HEK293 (cell line): ENCODE results near the gene VPS13D.
A peak's percentile ranks its signal among the peaks of the same experiment; 100 is the strongest.

Experiments used
- CTCF ChIA-PET: fragments of 350-600 bp; formaldehyde crosslinking; extraction: SDS; loops from one replicate; lab custom pipeline; 2021; ENCODE audit warnings: antibody characterized with exemption; lab: Yijun Ruan, JAX
- POLR2A ChIA-PET: fragments of 300-600 bp; formaldehyde crosslinking; extraction: SDS; loops from one replicate; lab custom pipeline; 2020; ENCODE audit warnings: antibody characterized with exemption, inconsistent platforms; lab: Yijun Ruan, JAX
- H3K27ac ChIP-seq: fragments of 200-500 bp; sonication (Bioruptor generic); 2 replicates; pipeline ENCODE4 v1.5.1; 2014; ENCODE audit warnings: low read depth, low read length, control low read depth, inconsistent platforms; ENCODE audit errors: extremely low read depth
- H3K36me3 ChIP-seq, 2 experiments: fragments of 200-500 bp in 1 of 2; sonication (Bioruptor generic) in 1 of 2; 1 replicate in 1 of 2; 2 replicates in 1 of 2; pipeline ENCODE4 v1.5.1; 2014 to 2017; ENCODE audit warnings: inconsistent platforms in 2 of 2, low read length in 2 of 2; ENCODE audit not compliant: control insufficient read depth in 2 of 2, insufficient read depth in 1 of 2
- H3K4me1 ChIP-seq: fragments of 200-500 bp; sonication (Bioruptor generic); 2 replicates; pipeline ENCODE4 v1.5.1; 2014; ENCODE audit warnings: mild to moderate bottlenecking, low read length, inconsistent platforms; ENCODE audit not compliant: control insufficient read depth, insufficient read depth
- H3K4me3 ChIP-seq: 2 replicates; pipeline ENCODE4 v1.5.1; 2011; ENCODE audit warnings: low read depth, mild to moderate bottlenecking, control low read depth, low read length, moderate library complexity
- H3K9me3 ChIP-seq: fragments of 200-500 bp; sonication (Bioruptor generic); 2 replicates; pipeline ENCODE4 v1.5.1; 2014; ENCODE audit warnings: low read depth, low read length, inconsistent platforms; ENCODE audit not compliant: control insufficient read depth, insufficient read depth
- GLIS1 ChIP-seq: fragments of 450-650 bp; formaldehyde crosslinking; IDR thresholded peaks from 2 replicates; pipeline ENCODE4 v1.5.1; 2016; ENCODE audit warnings: missing biosample characterization, missing genetic modification characterization
- KLF7 ChIP-seq: fragments of 450-650 bp; formaldehyde crosslinking; IDR thresholded peaks from 2 replicates; pipeline ENCODE4 v1.5.1; 2016; ENCODE audit warnings: missing biosample characterization, missing genetic modification characterization, borderline replicate concordance
- MZF1 ChIP-seq: fragments of 450-650 bp; formaldehyde crosslinking; IDR thresholded peaks from 2 replicates; pipeline ENCODE4 v1.5.1; 2017; ENCODE audit warnings: missing biosample characterization, missing genetic modification characterization, borderline replicate concordance
- REST ChIP-seq: fragments of 450-650 bp; formaldehyde crosslinking; IDR thresholded peaks from 2 replicates; pipeline ENCODE4 v1.5.1; 2016; ENCODE audit warnings: missing biosample characterization, missing genetic modification characterization
- SALL2 ChIP-seq: fragments of 450-650 bp; formaldehyde crosslinking; IDR thresholded peaks from 2 replicates; pipeline ENCODE4 v1.5.0; 2017; ENCODE audit warnings: missing biosample characterization, mild to moderate bottlenecking, missing genetic modification characterization, borderline replicate concordance
- SP2 ChIP-seq: fragments of 450-650 bp; formaldehyde crosslinking; IDR thresholded peaks from 2 replicates; pipeline ENCODE4 v1.5.1; 2016; ENCODE audit warnings: missing biosample characterization, missing genetic modification characterization
- ZBTB44 ChIP-seq: fragments of 450-650 bp; IDR thresholded peaks from 2 replicates; pipeline ENCODE4 v1.5.1; 2018; ENCODE audit warnings: missing biosample characterization, mild to moderate bottlenecking, missing genetic modification characterization
- ZFHX2 ChIP-seq: fragments of 450-650 bp; formaldehyde crosslinking; conservative IDR thresholded peaks from 2 replicates; pipeline ENCODE4 v1.5.1; 2016; ENCODE audit warnings: missing biosample characterization, missing genetic modification characterization
- ZNF10 ChIP-seq: fragments of 450-650 bp; formaldehyde crosslinking; IDR thresholded peaks from 2 replicates; pipeline ENCODE4 v1.5.1; 2017; ENCODE audit warnings: missing biosample characterization, missing genetic modification characterization
- ZNF114 ChIP-seq: fragments of 450-650 bp; formaldehyde crosslinking; IDR thresholded peaks from 2 replicates; pipeline ENCODE4 v1.5.0; 2017; ENCODE audit warnings: missing biosample characterization, missing genetic modification characterization
- ZNF202 ChIP-seq: fragments of 450-650 bp; formaldehyde crosslinking; IDR thresholded peaks from 2 replicates; pipeline ENCODE4 v1.5.1; 2016; ENCODE audit warnings: missing biosample characterization, missing genetic modification characterization, borderline replicate concordance
- ZNF341 ChIP-seq: fragments of 450-650 bp; formaldehyde crosslinking; IDR thresholded peaks from 2 replicates; pipeline ENCODE4; 2016; ENCODE audit warnings: low read depth, missing biosample characterization, missing genetic modification characterization
- ZNF529 ChIP-seq: fragments of 450-650 bp; formaldehyde crosslinking; IDR thresholded peaks from 2 replicates; pipeline ENCODE4 v1.5.1; 2017; ENCODE audit warnings: missing genetic modification characterization, missing biosample characterization; ENCODE audit not compliant: insufficient replicate concordance
- ZNF610 ChIP-seq: fragments of 450-650 bp; formaldehyde crosslinking; IDR thresholded peaks from 2 replicates; pipeline ENCODE4 v1.5.1; 2016; ENCODE audit warnings: missing biosample characterization, missing genetic modification characterization, borderline replicate concordance
- ZNF621 ChIP-seq: fragments of 450-650 bp; formaldehyde crosslinking; IDR thresholded peaks from 2 replicates; pipeline ENCODE4 v1.5.1; 2017; ENCODE audit warnings: missing biosample characterization, missing genetic modification characterization
- ZNF623 ChIP-seq: fragments of 450-650 bp; formaldehyde crosslinking; IDR thresholded peaks from 2 replicates; pipeline ENCODE4 v1.5.1; 2016; ENCODE audit warnings: missing biosample characterization, missing genetic modification characterization
- ZNF664 ChIP-seq: fragments of 450-650 bp; formaldehyde crosslinking; IDR thresholded peaks from 2 replicates; pipeline ENCODE4 v1.5.1; 2016; ENCODE audit warnings: missing biosample characterization, missing genetic modification characterization
- ZSCAN30 ChIP-seq: fragments of 450-650 bp; IDR thresholded peaks from 2 replicates; pipeline ENCODE4 v1.5.1; 2018; ENCODE audit warnings: missing biosample characterization, mild to moderate bottlenecking, missing genetic modification characterization, moderate library complexity

VPS13D gene

DNA sequence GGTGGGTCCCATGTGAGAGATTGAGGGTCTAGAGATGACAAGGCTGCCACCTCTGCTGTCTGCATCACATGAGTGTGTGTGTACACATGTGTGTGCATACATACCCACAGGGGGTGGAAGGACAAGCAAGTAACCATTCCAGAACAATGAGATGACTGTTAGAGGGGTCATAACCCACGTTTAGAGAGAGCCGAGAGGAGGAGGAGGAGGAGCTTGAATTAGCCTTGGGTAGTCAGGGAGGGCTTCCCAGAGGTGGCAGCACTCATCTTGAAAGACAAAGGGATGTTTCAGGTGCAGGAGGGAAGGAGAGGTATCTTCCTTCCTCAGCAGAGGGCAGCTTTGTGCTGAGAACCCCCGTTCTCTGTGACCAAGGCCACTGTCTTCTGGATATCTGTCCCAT lies 41.7 kb upstream of the VPS13D start:
- ChIA-PET POLR2A (no interaction called here), CTCF (interaction anchor here (1.1 to 1.5 kb wide), 2 partner anchors 22 to 64 kb away, joined by 3 read pairs; no protein-coding TSS in a partner anchor)
- no peaks in the 10 kb centered on the region for H3K9me3 ChIP-seq
- no peak overlapping the region for H3K27ac ChIP-seq
- no peaks in the 10 kb centered on the region for H3K4me1 ChIP-seq
- TF ChIP-seq ZNF621: no peak
- H3K4me3 ChIP-seq: no peak overlapping the region
- no peaks in the 10 kb centered on the region for H3K36me3 ChIP-seq

DNA sequence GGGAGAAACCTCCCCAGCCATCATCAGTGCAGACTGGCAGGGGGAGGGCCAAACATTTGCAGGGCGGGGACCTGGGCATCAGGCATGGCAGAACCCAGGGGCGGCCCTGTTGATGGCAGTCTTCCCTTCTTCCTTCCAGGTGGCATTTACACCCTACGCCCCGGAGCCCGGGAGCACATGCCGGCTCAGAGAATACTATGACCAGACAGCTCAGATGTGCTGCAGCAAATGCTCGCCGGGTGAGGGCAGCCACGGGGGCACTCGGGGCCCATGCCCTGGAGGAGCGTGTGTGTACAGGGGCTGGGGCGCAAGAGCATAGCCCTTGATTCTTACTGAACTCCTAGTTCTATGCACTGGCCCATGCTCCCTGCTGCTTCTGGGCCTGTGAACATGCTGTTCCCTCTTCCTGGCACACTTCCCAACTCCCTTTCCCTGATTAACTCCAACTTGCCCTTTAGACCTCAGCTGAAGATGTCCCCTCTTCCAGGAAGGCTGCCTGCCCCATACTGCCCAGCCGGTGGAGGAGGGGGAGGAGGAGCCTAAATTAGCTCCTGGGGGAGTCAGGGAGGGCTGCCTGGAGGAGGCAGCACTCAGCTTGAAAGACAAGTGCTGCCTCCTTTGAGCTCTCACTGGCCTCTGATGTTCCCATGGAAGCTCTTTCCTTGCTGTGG lies 41.0 kb upstream of the VPS13D start:
- Histone ChIP-seq H3K36me3 (no peaks in the 10 kb centered on the region), H3K4me1 (no peaks in the 10 kb centered on the region)
- TF ChIP-seq ZBTB44 (no peak), ZNF10 (tag by site-specific recombination) (0 out of 2 replicates have a peak, but pooled peaks have one; percentile 14)
- TF ChIP-seq, all 188 proteins: peak for 1
- CTCF ChIA-PET: interaction anchor here (0.6 to 1.5 kb wide), 4 partner anchors 18 to 64 kb away, joined by 3 to 5 read pairs (median 4); no protein-coding TSS in a partner anchor
- POLR2A ChIA-PET: no interaction called here
- Histone ChIP-seq H3K9me3 (no peaks in the 10 kb centered on the region), H3K27ac (no peak overlapping the region), H3K4me3 (no peak overlapping the region)

DNA sequence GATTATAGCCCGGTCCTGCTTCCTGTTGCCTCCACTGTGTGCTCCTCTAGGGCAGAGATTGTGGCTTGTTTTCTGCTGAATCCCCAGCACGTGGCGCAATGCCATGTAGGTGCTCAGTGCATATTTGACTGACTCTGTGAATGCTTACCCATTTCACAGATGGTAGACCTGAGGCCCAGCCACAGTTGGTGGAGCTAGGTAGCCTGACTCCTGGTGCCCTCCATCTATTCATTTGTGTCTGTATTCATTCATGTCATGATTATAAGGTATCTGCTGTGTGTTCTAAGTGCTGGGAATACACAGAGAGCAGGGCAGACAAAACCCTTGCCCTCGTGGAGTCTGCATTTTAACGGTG lies 40.5 kb upstream of the VPS13D start:
- Histone ChIP-seq H3K27ac (no peak overlapping the region), H3K4me3 (no peak overlapping the region), H3K9me3 (no peaks in the 10 kb centered on the region), H3K36me3 (no peaks in the 10 kb centered on the region), H3K4me1 (no peaks in the 10 kb centered on the region)
- no peak for TF ChIP-seq MZF1 (tag by site-specific recombination)
- 0 out of 2 replicates have a peak, but pooled peaks have one; percentile 6 for TF ChIP-seq ZNF664 (tag by site-specific recombination)
- POLR2A ChIA-PET: no interaction called here
- CTCF ChIA-PET: interaction anchor here (0.6 to 1.5 kb wide), 3 partner anchors 19 to 65 kb away, joined by 3 to 5 read pairs (median 5); no protein-coding TSS in a partner anchor

DNA sequence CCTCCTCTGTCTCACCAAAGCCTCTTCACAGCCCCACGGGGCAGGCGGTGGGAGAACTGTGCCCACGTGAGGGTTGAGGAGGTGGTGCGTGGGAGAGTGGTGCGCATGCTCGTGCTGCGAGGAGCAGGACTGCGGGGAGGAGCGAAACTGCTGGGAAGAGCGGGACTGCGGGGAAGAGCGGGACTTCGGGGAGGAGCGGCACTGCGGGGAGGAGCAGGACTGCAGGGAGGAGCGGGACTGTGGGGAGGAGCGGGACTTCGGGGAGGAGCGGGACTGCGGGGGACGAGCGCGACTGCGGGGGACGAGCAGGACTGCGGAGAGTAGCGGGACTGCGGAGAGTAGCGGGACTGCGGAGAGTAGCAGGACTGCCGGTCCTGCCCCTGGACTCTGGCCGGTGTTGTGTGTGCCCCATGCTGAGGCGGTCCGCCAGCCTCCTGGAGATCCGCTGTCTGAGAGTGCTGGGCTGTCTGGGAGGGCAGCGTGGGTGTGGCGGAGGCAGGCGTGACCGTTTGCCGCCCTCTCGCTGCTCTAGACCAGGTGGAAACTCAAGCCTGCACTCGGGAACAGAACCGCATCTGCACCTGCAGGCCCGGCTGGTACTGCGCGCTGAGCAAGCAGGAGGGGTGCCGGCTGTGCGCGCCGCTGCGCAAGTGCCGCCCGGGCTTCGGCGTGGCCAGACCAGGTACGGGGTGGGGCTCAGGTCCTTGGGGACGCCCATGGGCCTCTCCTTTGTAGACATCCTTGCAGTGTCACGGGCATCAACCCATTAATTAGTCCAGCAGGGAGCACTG lies 38.4 kb upstream of the VPS13D start:
- ChIA-PET CTCF (interaction anchor here (1.2 kb wide), 1 partner anchor 69 kb away, joined by 3 read pairs; no protein-coding TSS in a partner anchor), POLR2A (no interaction called here)
- Histone ChIP-seq H3K36me3 (no peaks in the 10 kb centered on the region), H3K27ac (no peak overlapping the region), H3K4me1 (no peaks in the 10 kb centered on the region), H3K9me3 (no peaks in the 10 kb centered on the region), H3K4me3 (no peak overlapping the region)
- TF ChIP-seq SP2: no peak
- peak; percentile 29; the same call in 1 of the 2 replicates for TF ChIP-seq GLIS1 (tag by site-specific recombination)
- no peak for TF ChIP-seq ZNF623 (tag by site-specific recombination)
- TF ChIP-seq ZNF610 (tag by site-specific recombination): no peak
- no peak for TF ChIP-seq ZNF114 (tag by site-specific recombination)
- TF ChIP-seq ZNF202 (tag by site-specific recombination): no peak
- no peak for TF ChIP-seq ZBTB44
- TF ChIP-seq SALL2 (tag by site-specific recombination): no peak
- peak; percentile 96 for TF ChIP-seq ZNF341 (tag by site-specific recombination)
- TF ChIP-seq ZSCAN30 (tag by site-specific recombination): no peak
- TF ChIP-seq KLF7: no peak
- TF ChIP-seq ZFHX2 (tag by site-specific recombination): peak; percentile 56
- no peak for TF ChIP-seq REST
- no peak for TF ChIP-seq ZNF529 (tag by site-specific recombination)
